Stomach (tissue), 4 donors: ENCODE measurements around the gene FAM228B.

Source experiments
- CTCF ChIP-seq, 7 experiments: fragments of 450-650 bp in 4 of 7; fragments of 200-600 bp in 3 of 7; sonication (generic) in 3 of 7; IDR thresholded peaks; one replicate each; pipeline ENCODE4 v1.5.1; 2016 to 2019; ENCODE audit warnings: antibody characterized with exemption in 7 of 7, control low read depth in 2 of 7, mild to moderate bottlenecking in 1 of 7
- EP300 ChIP-seq: sonication (generic); formaldehyde crosslinking; IDR thresholded peaks from one replicate; pipeline ENCODE4 v1.6.1; 2017; ENCODE audit warnings: antibody characterized with exemption
- POLR2A ChIP-seq, 4 donors: fragments of 450-650 bp; IDR thresholded peaks; one replicate each; pipeline ENCODE4 v1.6.1; 2016; ENCODE audit warnings: antibody characterized with exemption in 4 of 4, control low read depth in 2 of 4, mild to moderate bottlenecking in 1 of 4, moderate library complexity in 1 of 4
- POLR2AphosphoS5 ChIP-seq, 3 donors: sonication (generic); formaldehyde crosslinking; IDR thresholded peaks; one replicate each; pipeline ENCODE4 v1.6.1; 2016; ENCODE audit warnings: antibody characterized with exemption in 3 of 3

DNA sequence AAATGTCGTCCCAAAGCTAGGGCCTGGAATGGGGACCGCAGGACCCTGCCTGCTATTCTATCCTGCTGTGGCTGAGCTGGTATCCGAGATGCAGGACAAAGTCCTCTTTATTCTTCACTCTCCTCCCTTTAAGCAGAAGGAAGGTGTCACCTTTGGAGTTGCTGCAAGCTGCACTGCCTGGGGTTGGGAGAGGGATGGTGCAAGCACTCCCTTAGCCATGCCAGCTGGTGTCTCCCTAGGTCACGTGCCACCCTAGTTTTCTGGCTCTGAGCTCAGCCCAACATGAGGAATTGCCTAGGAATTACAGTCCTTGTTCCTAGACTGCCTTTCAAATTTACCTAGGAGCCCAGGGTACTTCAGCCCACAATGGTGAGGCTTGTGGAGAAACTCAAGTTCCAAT, 30.2 kb downstream of the FAM228B start:
- TF ChIP-seq CTCF (IDR thresholded peaks at IDR 0.05) (no peak), POLR2A (IDR thresholded peaks at IDR 0.05) (no peak), EP300 (no peak), POLR2AphosphoS5 (IDR thresholded peaks at IDR 0.05) (no peak)
